SKM-1 (cell line): ENCODE results near the gene APBB2.

Experiments used
- DNase-seq: peaks from one replicate; lab custom pipeline; 2025; ENCODE audit not compliant: unreplicated experiment; lab: John Stamatoyannopoulos, UW

Gene APBB2

GRCh38 chr4:40875507-40876150 lies 338.7 kb downstream of the APBB2 start:
- no peak for DNase-seq

DNA sequence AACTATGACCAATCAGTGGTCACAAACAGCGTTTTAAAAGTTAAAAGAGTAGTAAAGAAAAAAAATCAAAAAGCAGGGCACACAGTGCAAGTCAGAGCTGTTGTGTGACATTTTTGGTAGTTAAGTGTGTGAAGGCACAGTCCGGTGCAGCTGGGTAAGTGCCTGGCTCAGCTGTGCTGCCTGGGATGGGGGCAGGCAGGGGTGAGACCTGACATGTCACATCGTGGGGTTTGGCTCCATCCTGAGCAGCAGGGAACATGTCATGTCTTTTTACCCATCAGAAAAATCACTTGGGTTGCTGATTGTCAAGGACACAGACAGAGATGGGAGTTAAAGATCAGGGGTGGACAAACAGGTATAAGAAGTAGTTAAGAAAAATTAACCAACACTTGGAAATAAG lies 339.4 kb downstream of the APBB2 start:
- no peak for DNase-seq

- DNase-seq = no peak
Measured at GRCh38 chr4:40874331-40874730, 340.0 kb downstream of the APBB2 start.

DNA sequence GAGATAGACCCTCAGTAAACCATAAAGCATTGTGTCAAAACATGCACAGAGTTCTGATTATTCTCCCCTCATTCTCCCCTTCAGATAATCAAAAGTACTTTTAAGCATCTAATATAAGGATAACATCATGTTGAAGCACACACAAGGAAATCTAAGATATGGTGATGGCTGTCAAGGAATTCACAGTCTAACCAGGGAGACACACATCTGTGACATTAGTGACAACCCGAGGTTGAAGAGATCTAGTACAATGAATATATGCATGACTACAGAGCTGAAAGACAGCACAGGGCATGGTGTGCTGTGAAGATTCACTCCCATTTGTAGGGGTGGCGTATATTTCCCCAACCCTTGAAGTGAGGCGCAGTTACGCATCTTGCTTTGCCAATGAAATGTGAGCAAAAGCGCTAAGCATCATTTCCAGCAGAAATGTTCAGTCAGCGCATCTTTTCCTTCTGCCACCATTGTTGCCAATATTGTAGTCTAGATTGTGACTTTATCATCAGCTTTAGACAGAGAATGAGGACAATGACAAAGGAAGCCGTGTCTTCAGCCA lies 342.6 kb downstream of the APBB2 start:
- DNase-seq = no peak

- no peak for DNase-seq
Measured at GRCh38 chr4:40870150-40870549, 344.2 kb downstream of the APBB2 start.

- no peak for DNase-seq
Measured at GRCh38 chr4:40865696-40866095, 348.6 kb downstream of the APBB2 start.

DNA sequence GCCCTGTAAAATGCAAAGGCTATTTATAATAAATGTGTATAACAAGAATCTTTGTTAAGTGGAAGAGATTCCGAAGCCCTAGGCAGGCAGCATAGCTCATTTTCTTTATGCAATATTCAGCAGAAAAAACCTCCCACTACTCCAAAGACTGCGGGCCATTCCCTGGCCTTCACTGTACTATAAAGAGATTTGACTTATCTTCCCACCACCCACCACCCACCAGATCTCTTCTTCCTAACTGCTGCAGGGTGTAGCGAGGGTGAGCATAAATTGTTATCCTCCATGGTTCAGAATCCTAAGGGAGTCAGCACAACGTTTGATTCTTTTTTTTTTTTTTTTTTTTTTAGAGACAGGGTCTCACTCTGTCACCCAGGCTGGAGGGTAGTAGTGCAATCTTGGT lies 349.8 kb downstream of the APBB2 start:
- no peak for DNase-seq

- no peak for DNase-seq
Measured at GRCh38 chr4:40858962-40859361, 355.4 kb downstream of the APBB2 start.

- no peak for DNase-seq
Measured at GRCh38 chr4:40857956-40858355, 356.4 kb downstream of the APBB2 start.

DNA sequence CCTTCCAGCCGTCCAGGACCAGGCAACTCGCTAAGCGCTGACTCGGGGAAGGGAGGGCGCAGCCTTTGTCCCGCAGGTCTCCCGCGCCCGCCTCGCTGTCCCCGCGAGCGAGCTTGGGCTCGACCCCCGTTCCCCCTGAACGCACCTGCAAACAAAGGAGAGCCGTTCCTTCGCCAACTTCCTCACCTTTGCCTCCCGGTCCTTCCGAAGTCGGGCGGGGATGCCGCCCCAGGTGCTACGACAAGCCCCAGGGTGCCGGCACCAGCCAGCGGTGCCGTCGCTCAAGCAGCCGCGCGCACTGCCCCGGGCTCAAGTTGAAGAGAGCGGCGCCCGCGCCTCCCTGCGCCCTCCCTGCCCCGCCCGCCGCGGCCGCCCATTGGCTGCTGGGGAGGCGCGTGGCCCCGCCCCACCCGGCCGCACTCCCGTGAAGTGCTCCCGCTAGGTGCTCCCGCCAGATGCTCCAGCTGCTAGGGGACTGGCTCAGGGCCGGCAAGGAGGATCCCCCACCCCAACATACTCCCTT lies 357.4 kb downstream of the APBB2 start:
- DNase-seq = peak; percentile 44

- DNase-seq = no peak
Measured at GRCh38 chr4:40856277-40856839, 358.0 kb downstream of the APBB2 start.

- no peak for DNase-seq
Measured at GRCh38 chr4:40850496-40850895, 363.8 kb downstream of the APBB2 start.

- DNase-seq = no peak
Measured at GRCh38 chr4:40848940-40849339, 365.4 kb downstream of the APBB2 start.

DNA sequence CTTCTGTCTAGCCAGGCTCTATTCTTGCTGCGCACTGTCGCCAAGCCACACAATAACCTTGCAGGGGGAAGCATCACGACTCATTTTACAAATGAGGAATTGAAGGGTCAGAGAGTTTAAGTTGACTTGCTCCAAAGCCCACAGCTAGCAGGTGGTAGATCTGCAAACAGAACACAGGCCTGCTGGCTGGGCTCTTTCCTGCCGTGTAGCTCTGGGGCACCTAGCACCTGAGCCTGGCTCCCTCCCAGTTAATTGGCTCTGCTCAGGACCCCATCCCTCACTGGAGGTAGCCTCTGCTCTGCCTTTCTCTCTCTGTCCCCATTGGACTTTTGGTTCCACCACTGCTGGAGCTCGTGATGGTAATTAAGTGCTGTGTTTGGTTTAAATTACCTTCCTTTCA lies 366.1 kb downstream of the APBB2 start:
- DNase-seq = no peak

DNA sequence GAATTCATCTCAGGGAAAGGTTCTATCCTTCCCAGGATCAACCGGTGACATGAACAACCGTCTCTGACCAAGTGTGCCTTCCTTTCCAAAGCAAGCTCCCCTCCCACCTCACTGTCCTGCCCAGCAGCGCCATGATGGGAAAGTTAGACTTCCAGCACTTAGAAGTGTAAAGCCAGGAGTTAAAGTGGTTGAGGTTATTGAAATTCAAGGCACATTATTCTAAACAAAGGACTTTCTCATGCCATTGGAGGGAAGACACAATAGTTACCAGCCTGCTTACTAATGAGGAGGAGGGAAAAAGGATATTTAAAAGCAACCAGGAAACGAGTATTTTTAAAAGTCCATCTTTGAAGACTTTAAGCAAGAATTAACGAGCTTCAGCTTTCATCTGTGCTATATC lies 367.8 kb downstream of the APBB2 start:
- no peak for DNase-seq

DNA sequence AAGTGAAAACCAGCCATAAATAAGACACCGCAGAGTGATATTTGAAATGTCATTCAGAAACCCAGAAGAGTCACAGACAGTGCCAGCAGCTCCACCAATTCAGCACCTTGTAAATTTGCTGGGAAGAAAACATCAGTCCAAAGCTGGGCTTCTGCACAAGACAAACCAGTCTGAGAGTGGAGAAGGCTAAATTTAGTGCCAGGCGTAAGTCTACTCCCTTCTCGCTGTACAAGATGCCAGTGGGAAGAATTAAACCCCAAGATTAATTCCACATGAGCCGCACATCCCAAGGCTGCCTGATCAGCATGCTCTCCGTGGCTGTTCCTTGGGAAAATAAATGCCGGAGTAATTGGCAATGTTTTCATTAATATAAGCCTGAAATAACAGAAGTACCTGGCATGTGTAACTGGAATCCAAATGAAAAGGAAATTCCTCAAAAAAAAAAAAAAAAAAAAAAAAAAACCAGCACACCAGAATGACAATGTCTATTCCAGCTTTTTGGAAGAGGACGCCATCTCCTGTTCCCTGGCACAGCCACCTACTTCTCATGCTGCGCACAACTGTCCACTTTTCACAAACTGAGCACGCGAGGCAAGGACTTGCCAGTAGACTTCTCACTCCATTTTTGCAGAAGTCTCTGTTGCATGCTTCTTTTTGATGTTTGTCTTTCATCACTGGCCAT lies 369.0 kb downstream of the APBB2 start:
- DNase-seq = no peak

- no peak for DNase-seq
Measured at GRCh38 chr4:40844261-40844660, 370.1 kb downstream of the APBB2 start.

DNA sequence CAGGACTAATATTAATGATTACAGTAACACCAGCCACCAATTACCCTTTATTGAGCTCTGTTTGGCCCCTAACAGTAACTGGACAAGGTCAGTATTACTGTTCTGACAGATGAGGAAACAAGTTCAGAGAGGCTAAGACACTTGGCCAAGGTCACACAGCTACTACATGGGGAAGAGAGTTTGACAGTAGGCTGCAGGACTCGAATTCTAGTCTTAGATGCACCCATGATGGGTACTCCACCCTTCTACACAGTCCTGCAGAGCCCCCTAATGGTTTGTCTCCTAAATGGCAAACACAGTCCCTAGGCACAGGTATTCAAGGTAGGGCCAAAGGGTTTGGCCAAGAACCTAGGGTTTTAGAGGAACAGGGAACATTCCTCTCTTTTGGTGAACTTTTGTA lies 370.6 kb downstream of the APBB2 start:
- no peak for DNase-seq

GRCh38 chr4:40842725-40843423 lies 371.5 kb downstream of the APBB2 start:
- no peak for DNase-seq

DNA sequence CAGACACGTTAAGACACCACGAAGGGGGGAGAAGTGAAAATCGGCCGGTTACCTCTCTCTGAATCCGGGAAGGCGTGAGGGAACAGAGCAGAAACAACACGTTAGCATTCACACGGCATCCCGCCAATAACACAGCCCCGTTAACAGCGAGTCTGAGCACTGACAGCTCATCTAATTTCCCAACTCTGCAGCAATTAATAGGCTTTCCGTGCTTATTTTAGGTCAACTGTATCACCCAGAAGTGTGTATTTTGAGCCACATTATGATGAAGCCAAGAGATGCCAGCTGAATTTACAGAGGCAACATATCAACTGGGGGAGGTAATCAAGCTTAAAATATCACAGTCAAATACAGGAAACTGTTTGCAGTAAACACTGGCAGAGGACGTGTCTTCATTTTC lies 372.0 kb downstream of the APBB2 start:
- no peak for DNase-seq

DNA sequence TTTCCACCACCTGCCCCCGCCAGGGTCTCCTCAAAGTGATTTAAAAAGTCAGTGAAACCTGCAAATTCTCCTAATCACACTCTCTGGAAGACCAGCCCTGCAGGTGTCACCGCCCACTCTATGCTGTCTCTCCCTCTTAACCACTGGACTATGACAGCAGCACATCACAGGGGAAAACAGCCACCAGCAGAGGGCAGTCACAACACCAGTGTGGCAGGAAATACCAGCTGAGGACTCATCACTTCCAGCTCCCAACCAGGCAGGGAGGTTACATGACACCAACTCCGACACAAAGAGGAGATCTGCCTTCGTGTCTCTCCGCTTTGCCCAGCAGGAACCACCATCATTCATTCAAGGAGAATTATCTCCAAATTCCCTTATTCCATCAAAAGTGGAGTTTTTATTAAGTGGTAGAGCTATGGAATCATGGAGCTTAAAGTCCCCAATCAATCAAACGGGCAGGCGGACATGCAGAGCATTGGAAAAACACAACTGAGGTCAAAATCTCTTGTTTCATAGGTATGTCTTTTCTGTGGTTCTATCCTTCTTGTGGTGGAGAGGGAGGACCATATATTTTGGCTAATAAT lies 373.3 kb downstream of the APBB2 start:
- DNase-seq = peak; percentile 62
